Measurements from ENCODE around the gene POLR3GL. TPM values are rescaled to one million over a fixed set of nuclear protein-coding genes. Genes with fewer than 3 reads are reported as not detected.

POLR3GL gene
- polyA plus RNA-seq, 1 donor from 2014 or later = 38.6 TPM

Other genes with a start within 250 kb of the POLR3GL start
- 1.5 TPM in 1 of 2 replicates, not detected in the other for gene CD160, start 245.2 kb upstream of the POLR3GL start, polyA plus RNA-seq
- gene RNF115, start 140.6 kb upstream of the POLR3GL start, polyA plus RNA-seq = 22.3 and 25.7 TPM in 2 replicates
- gene POLR3C, start 140.5 kb upstream of the POLR3GL start, polyA plus RNA-seq = 30.1 and 33.1 TPM in 2 replicates
- 4.5 and 5.4 TPM in 2 replicates for gene NUDT17, start 119.1 kb upstream of the POLR3GL start, polyA plus RNA-seq
- gene PIAS3, start 105.6 kb upstream of the POLR3GL start, polyA plus RNA-seq = 15.0 and 16.5 TPM in 2 replicates
- 0.16 TPM in 1 of 2 replicates, not detected in the other for gene ANKRD35, start 78.8 kb upstream of the POLR3GL start, polyA plus RNA-seq
- 0.84 and 0.94 TPM in 2 replicates for gene ITGA10, start 54.6 kb upstream of the POLR3GL start, polyA plus RNA-seq
- gene PEX11B, start 46.0 kb upstream of the POLR3GL start, polyA plus RNA-seq = 49.5 and 52.4 TPM in 2 replicates
- gene RBM8A, start 37.2 kb upstream of the POLR3GL start, polyA plus RNA-seq = 301 and 366 TPM in 2 replicates
- 15.7 and 17.0 TPM in 2 replicates for gene LIX1L, start 6.7 kb upstream of the POLR3GL start, polyA plus RNA-seq
- 0.16 and 1.7 TPM in 2 replicates for gene ANKRD34A, start 115 bp upstream of the POLR3GL start, polyA plus RNA-seq
- gene TXNIP, start 31.9 kb downstream of the POLR3GL start, polyA plus RNA-seq = 140 and 165 TPM in 2 replicates
- not detected in 2 replicates for gene HJV, start 57.0 kb downstream of the POLR3GL start, polyA plus RNA-seq
- 0.26 and 0.34 TPM in 2 replicates for gene NBPF10, start 180.1 kb downstream of the POLR3GL start, polyA plus RNA-seq